WTC11 (cell line): ENCODE results near the gene R3HDM1.

Source experiments
- ATF3 ChIP-seq: sonication (generic); formaldehyde crosslinking; conservative IDR thresholded peaks from 2 replicates; pipeline ENCODE4 v1.8.1; 2022; ENCODE audit warnings: mild to moderate bottlenecking, missing genetic modification reagents
- CTCF ChIP-seq: fragments of 200-600 bp; IDR thresholded peaks from 2 replicates; pipeline ENCODE4 v1.8.0; 2022; ENCODE audit warnings: antibody characterized with exemption

- TF ChIP-seq CTCF = no peak
- no peak for TF ChIP-seq ATF3 (CRISPR knock-in tag)
Observed at GRCh38 chr2:135650721-135651120, 119.4 kb downstream of the R3HDM1 start.
